ENCODE results near the gene CH25H.

CH25H gene

GRCh38 chr10:89224739-89225443 is 17.8 kb upstream of the CH25H start:
- H3K4me3 ChIP-seq (ENCODE audit: low read depth, low read length): no peak overlapping the region
- no peaks in the 10 kb centered on the region for H3K27me3 ChIP-seq
- H3K36me3 ChIP-seq: no peaks in the 10 kb centered on the region
- no peaks in the 10 kb centered on the region for H3K9me3 ChIP-seq
- H3K4me1 ChIP-seq: no peaks in the 10 kb centered on the region
- TF ChIP-seq, protein P1, sequence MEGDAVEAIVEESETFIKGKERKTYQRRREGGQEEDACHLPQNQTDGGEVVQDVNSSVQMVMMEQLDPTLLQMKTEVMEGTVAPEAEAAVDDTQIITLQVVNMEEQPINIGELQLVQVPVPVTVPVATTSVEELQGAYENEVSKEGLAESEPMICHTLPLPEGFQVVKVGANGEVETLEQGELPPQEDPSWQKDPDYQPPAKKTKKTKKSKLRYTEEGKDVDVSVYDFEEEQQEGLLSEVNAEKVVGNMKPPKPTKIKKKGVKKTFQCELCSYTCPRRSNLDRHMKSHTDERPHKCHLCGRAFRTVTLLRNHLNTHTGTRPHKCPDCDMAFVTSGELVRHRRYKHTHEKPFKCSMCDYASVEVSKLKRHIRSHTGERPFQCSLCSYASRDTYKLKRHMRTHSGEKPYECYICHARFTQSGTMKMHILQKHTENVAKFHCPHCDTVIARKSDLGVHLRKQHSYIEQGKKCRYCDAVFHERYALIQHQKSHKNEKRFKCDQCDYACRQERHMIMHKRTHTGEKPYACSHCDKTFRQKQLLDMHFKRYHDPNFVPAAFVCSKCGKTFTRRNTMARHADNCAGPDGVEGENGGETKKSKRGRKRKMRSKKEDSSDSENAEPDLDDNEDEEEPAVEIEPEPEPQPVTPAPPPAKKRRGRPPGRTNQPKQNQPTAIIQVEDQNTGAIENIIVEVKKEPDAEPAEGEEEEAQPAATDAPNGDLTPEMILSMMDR (IDR thresholded peaks at IDR 0.05; ENCODE audit: low read depth, low read length): no peak
- no peak for DNase-seq

GRCh38 chr10:89221919-89222318 is 14.8 kb upstream of the CH25H start:
- no peaks in the 10 kb centered on the region for H3K9me3 ChIP-seq
- no peaks in the 10 kb centered on the region for H3K27me3 ChIP-seq
- TF ChIP-seq, protein P1 (IDR thresholded peaks at IDR 0.05; ENCODE audit: low read depth, low read length): no peak
- no peaks in the 10 kb centered on the region for H3K36me3 ChIP-seq
- peaks cover 2% of the 10 kb centered on the region; the same call in 1 of the 2 replicates for H3K4me1 ChIP-seq
- no peak for DNase-seq
- H3K4me3 ChIP-seq (ENCODE audit: low read depth, low read length): no peak overlapping the region

DNA sequence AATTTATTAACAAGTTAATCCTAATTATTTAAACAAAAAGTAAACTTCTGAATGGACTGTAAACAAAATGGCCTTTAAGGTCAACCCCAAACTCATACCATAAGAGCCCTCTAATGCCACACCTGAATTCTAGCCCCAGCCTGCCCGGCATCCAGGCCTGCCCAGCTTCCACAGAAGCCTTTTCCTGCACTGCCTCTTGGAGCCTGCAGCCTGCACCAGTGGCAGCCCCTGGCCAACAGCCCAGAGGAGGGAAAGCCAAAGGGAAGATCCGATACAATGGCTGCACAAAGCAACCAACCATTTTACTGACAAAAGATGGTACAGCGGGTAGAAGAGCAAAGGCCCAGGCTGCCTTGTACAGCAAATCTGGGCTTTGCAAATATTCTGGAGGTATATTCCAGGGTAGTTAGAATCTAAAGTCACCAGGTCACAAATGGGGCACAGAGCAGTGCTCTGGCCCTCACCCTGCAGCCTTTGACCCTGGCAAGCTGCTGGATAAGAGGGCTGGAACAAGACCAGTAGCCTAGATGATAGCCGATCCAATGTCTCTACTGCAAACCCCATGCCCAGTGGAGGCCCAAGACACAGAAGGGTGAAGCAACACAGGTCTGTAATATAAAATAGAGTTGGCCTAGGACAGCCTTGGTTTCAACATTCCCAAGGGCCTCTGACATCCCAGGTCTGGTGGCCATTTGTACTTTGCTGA is 12.5 kb upstream of the CH25H start:
- TF ChIP-seq, protein P1 (IDR thresholded peaks at IDR 0.05; ENCODE audit: low read depth, low read length): no peak
- H3K4me1 ChIP-seq: peaks cover 2% of the 10 kb centered on the region; the same call in 1 of the 2 replicates
- no peak overlapping the region for H3K4me3 ChIP-seq (ENCODE audit: low read depth, low read length)
- H3K36me3 ChIP-seq: no peaks in the 10 kb centered on the region
- no peak for DNase-seq
- H3K9me3 ChIP-seq: no peaks in the 10 kb centered on the region
- H3K27me3 ChIP-seq: no peaks in the 10 kb centered on the region

GRCh38 chr10:89217057-89217990 is 10.2 kb upstream of the CH25H start:
- Histone ChIP-seq H3K4me1 (peaks cover 2% of the 10 kb centered on the region; the same call in 1 of the 2 replicates), H3K27me3 (no peaks in the 10 kb centered on the region), H3K9me3 (no peaks in the 10 kb centered on the region), H3K36me3 (no peaks in the 10 kb centered on the region), H3K4me3 (ENCODE audit: low read depth, low read length) (no peak overlapping the region)
- TF ChIP-seq, protein P1 (IDR thresholded peaks at IDR 0.05; ENCODE audit: low read depth, low read length): peak; percentile 67
- DNase-seq: peak; percentile 43

DNA sequence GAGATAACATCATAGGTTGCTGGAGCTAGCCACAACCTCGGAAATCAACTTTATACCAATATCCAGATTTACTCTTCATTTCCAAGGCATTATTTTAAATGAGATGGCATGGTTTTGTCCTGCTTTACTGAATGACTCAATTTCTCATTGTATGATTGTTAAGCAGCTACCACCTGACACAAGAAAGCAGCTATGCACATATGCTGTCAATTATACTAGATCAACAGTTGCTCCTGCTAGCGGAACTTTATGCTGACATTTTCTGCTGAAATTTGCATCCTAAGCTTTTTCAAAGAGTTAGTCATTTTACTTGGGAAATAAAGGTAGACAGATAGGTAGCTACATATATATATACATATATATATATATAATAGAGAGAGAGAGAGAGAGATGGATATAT is 8.9 kb upstream of the CH25H start:
- TF ChIP-seq, protein P1 (IDR thresholded peaks at IDR 0.05; ENCODE audit: low read depth, low read length): no peak
- DNase-seq: no peak
- H3K36me3 ChIP-seq: no peaks in the 10 kb centered on the region
- no peak overlapping the region for H3K4me3 ChIP-seq (ENCODE audit: low read depth, low read length)
- no peaks in the 10 kb centered on the region for H3K27me3 ChIP-seq
- peaks cover 2% of the 10 kb centered on the region; the same call in 1 of the 2 replicates for H3K4me1 ChIP-seq
- no peaks in the 10 kb centered on the region for H3K9me3 ChIP-seq
